HL-60/S4 (cell line): Measurements from ENCODE around the gene RNMT.
"Not testable (repeated sequence)": the region's sequence is repeated elsewhere in the genome, so short reads cannot be mapped to it uniquely, and the experiment has no call there.

Experiments used
- in situ Hi-C: fragments of 300-500 bp; cut with MboI; formaldehyde crosslinking; loops from 2 replicates; pipeline ENCODE4 v1.14.3; 2022; ENCODE audit warnings: low sequenced_read_pairs

The RNMT gene

DNA sequence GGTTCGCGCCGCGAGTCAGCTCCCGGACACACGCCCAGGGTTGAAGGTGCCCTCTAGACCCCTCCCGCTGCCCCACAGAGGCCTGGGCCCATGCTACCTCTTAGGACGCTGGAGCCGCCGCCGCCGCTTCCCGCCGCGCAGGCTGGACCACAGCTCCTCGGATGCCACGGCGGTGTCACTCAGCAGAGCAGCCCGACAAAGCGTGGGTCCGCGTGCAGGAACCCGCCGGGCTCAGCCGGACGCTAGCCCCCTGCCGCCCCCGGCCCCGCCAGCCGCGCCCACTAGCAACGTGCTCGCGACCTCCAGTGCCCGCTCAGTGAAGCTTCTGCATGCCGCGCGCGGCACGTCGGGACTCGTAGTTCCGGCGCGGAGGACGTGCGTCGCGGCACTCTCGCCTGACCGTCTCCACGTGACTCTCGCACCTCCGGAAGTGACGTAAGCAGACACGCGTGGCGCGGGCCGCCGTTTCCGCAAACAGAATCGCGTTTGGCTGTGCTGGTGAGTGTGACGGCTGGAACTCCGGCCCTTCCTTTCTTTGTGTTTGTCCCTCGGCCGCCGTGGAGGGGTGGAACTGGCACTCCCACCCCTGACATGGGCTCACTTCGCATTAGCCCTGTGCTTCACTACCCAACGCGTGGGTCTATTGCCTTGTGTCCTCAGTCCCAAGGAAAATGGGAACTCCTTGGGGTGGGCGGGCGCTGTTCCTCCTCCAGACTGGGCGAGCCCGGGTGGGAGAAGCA lies at the start of gene RNMT, which contains the start of gene FAM210A:
Gene RNMT (plus strand): TSS at position 442 of the 740 bp plus-strand sequence. CDS start 4,845 bp downstream, outside the sequence.
Gene FAM210A (minus strand): TSS at position 327 of the 740 bp plus-strand sequence. CDS start 44,481 bp downstream, outside the sequence.
- in situ Hi-C loops, result no loop called here

GRCh38 chr18:13677350-13677749 lies 49.1 kb upstream of the RNMT start:
- in situ Hi-C loops, result not testable (repeated sequence)

- in situ Hi-C loops, result no loop called here
Observed at GRCh38 chr18:13680612-13681011, 45.9 kb upstream of the RNMT start.

GRCh38 chr18:13681701-13682100 lies 44.8 kb upstream of the RNMT start:
- in situ Hi-C loops, result no loop called here

DNA sequence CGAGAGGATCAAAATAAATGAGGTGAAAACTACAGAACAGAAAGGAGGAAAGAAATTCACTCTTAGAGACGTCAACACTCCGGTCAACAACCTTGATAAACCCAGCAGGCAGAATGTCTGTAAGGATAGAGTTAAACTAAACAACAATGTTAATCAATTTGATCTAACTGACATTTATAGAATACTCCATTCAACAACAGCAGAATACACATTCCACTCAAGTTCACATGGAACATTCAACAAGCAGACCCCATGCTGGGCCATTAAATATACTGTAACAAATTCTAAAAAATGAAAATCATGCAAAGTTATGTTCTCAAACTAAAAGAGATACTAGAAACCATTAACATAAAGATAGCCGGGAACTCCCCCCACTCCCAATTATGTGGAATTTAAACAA lies 41.9 kb upstream of the RNMT start:
- in situ Hi-C loops, result no loop called here

DNA sequence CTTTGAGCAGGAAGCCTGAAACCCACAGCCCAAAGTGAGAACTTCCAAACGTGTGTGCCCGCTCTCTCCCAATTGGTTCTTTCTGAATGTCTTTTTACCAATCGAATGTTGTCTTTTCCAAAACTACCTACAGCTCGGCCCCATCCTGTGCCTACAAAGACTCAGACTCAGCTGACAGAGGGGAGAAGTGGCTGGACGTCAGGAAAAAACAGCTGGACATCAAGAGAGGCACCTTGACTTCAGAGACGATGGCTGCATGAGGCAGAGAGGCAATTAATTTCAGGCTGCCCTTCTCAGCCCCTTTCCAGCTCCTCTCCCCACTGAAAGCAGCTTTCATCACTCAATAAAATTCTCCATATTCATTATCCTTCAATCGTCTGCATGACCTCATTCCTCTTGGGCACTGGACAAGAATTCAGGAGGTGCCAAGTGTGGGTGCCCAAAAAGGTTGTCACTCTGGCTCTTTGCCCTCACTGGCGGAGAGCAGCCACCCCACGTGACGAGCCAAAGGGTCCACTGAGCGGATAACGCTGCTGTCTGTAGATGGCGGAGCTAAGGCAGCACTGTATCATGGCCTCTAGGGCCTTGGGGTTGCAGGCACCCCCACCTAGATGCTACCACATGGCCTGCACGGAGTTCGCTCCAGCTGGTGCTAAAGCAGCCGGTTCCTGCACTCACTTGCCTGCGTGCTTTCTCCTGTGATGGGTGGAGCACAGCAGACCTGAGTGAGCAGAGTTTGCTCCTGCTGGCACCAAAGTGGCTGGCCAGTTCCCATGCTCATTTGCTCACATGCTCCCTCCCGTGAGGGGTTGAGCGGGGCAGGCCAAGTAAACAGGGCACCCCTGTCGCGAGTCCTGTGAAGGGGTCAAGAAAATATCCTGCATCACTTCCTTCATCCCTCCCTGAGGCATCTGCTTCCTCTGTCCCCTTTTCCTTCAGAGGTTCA lies 38.0 kb upstream of the RNMT start:
- in situ Hi-C loops, result no loop called here

- in situ Hi-C loops, result not testable (repeated sequence)
Observed at GRCh38 chr18:13690060-13690459, 36.4 kb upstream of the RNMT start.

DNA sequence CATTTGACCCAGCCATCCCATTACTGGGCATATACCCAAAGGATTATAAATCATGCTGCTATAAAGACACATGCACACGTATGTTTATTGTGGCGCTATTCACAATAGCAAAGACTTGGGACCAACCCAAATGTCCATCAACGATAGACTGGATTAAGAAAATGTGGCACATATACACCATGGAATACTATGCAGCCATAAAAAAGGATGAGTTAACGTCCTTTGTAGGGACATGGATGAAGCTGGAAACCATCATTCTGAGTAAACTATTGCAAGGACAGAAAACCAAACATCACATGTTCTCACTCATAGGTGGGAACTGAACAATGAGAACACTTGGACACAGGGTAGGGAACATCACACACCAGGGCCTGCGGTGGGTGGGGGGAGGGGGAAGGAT lies 31.1 kb upstream of the RNMT start:
- in situ Hi-C loops, result not testable (repeated sequence)

- in situ Hi-C loops, result no loop called here
Observed at GRCh38 chr18:13696961-13697360, 29.5 kb upstream of the RNMT start.

DNA sequence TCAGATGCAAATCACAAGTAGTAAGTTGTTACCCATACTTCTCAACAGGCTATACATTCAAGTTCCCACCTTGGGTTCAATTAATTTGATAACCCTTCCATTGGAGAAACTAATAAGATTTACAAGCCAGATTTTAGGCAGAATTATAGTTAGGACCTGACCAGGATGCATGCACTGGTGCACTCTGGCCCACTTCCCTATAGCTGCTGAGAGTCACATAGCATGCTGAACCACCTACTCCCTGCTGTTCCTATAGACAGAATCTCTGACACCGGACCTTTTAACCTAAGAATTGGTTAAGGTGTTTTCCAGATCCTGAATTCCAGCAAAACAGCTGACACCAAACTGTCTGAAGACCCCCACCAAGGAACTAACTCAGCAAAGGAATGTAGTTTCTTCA lies 26.3 kb upstream of the RNMT start:
- in situ Hi-C loops, result no loop called here

DNA sequence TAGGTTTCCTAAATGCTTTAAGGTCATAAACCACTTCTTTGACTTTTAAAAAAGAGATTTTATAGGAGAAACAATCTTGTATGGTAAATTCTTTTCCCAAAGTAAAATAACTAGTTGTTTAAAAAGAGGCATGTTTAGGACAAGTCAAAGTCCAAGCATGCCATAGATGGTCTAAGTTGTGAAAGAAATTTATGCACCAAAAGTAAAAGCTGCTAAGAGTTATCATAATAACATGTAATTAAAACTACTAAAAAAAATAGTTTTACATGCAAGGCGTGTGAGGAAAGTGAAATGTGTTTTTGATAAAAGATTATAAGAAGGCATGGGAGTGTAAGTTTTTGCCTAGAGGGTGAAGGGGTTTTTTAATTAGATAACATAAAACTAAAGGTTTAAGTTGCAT lies 22.6 kb upstream of the RNMT start:
- in situ Hi-C loops, result no loop called here

DNA sequence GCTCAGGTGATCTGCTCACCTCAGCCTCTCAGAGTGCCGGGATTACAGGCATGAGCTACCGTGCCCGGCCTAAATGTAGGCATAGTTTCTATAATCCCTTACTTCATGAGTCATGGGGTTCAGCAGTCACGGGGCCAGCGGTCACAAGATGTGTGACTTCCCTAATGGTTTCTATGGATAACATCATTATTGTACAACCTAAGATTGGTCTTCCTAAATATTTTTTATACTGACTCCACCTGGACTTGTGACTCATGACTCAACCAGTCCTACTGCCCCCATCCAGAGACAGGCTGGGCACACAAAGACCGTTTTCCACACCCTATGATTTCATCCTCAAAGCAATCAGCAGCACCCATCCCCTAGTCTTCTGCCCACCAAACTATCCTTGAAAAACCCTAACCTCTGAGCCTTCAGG lies 16.1 kb upstream of the RNMT start:
- in situ Hi-C loops, result no loop called here

- in situ Hi-C loops, result no loop called here
Observed at GRCh38 chr18:13712400-13713131, 13.9 kb upstream of the RNMT start.

DNA sequence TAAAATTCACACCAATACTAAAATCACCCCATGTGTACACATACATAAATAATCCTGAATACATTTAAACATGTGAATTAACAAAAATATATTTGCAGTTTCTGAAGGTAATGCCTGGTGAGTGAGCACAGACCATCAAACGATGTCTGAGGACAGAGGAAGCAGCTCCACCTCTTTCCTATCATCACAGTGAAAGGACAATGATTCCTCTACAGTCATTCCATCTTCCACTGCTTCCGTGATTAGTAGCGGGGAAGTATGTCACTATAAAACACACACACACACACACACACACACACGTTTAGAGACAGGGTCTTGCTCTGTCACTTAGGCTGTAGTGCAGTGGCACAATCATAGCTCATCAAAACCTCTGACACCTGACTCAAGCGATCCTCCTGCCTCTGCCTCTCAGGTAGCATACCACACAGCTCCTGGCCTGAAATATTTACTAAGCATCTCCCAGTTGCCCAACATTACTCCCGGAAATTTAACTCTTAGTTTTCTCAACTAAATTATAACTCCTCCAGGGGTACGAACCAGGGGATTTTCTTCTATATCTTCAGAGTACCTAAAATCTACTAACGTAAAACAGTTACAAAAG lies 12.9 kb upstream of the RNMT start:
- in situ Hi-C loops, result no loop called here

DNA sequence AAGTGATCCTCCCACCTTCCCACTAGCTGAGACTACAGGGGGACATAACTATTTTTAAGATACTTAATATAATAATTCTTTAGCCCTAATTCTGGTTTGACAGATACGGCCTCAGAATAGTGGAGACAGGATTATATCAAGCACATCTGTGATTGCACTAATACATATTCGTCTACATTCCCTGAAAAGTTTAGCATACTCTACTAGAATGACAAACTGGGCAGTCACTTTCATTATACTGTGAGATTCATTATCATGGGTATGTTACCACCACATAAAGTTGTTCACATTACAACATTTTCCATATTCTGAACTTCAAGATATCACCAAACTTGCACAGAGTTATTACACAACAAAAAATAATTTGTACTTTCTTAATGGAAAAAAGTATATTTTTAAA lies 11.1 kb upstream of the RNMT start:
- in situ Hi-C loops, result no loop called here

GRCh38 chr18:13716916-13717315 lies 9.6 kb upstream of the RNMT start:
- in situ Hi-C loops, result no loop called here

- in situ Hi-C loops, result no loop called here
Observed at GRCh38 chr18:13720123-13720522, 6.3 kb upstream of the RNMT start.

DNA sequence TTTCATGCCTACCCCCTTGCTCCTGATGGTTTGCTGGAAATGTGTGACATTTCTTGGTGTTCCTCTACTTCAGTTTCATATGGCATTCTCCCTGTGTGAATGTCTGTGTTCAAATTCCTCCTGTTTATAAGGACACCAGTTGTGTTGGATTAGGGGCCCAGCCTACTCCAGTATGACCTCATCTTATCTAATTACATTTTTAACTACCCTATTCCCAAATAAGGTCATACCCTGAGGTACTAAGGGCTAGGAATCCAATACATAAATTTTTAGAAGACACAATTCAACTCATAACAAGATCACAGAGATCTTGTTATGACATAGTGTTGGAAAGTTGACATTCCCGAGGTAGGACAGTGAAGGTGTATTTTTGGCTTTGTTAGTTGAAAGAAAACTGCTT lies 5.6 kb upstream of the RNMT start:
- in situ Hi-C loops, result no loop called here

GRCh38 chr18:13725566-13726231 lies 774 bp upstream of the RNMT start:
- in situ Hi-C loops, result no loop called here

DNA sequence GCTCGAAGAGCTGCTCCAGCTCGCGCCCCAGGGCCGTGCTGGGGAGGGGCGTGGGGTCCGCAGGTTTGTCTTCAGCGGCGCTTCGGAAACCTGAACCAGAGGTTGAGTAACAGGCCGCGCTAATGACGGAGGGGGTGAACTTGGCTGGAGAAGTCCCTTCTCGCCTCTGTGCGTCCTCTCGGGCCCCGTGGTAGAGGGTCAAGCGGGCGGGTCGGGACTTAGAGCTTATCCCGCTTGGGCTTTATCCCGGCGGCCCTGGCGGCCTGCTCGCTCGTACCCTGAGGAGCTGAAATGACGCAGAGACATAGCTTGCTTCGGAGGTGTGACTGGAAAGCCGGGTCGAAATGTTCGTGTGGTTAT lies 479 bp downstream of the RNMT start:
- in situ Hi-C loops, result no loop called here
